Measurements from ENCODE around the gene RND1.
"Not testable (repeated sequence)": the region's sequence is repeated elsewhere in the genome, so short reads cannot be mapped to it uniquely, and the experiment has no call there.

Gene RND1

GRCh38 chr12:48865281-48866051 is at the start of gene RND1:
TSS of gene RND1 (minus strand) at chr12:48865870. CDS start at chr12:48865767, 103 bp downstream.
- peak; percentile 60 to 71 (median 70) for DNase-seq (ENCODE audit: low read depth in 3 of 3, low spot score in 1 of 3)

- no peak for DNase-seq (ENCODE audit: low read depth in 3 of 3, low spot score in 1 of 3)
Observed at GRCh38 chr12:48910196-48910595, 44.5 kb upstream of the RND1 start.

- not testable (repeated sequence) for DNase-seq (ENCODE audit: low read depth in 3 of 3, low spot score in 1 of 3)
Observed at GRCh38 chr12:48909698-48910097, 44.0 kb upstream of the RND1 start.

GRCh38 chr12:48907245-48907644 is 41.6 kb upstream of the RND1 start:
- no peak for DNase-seq (ENCODE audit: low read depth in 3 of 3, low spot score in 1 of 3)

DNA sequence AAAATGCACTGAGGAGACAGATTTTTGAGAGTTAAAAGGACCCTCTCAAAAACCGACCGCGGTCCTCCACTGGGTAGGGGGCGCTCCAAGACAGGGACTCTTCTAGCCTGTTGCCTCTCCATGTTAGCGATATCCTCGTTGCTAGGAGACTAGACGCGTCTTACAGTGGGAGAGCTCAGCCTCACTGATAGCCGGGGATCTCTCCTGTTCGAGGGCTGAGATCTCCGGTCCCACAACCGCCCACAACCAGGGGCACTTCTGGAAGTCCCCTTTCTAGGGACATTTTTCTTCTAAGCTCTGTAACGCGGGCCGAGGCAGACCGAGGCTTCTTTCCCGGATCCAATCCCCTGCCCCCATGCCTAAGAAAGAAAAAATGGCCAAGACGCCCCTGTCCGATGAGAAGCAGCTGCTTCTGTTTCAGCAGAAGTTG is 38.3 kb upstream of the RND1 start:
- peak; percentile 57 to 72 (median 62) for DNase-seq (ENCODE audit: low read depth in 3 of 3, low spot score in 1 of 3)

DNA sequence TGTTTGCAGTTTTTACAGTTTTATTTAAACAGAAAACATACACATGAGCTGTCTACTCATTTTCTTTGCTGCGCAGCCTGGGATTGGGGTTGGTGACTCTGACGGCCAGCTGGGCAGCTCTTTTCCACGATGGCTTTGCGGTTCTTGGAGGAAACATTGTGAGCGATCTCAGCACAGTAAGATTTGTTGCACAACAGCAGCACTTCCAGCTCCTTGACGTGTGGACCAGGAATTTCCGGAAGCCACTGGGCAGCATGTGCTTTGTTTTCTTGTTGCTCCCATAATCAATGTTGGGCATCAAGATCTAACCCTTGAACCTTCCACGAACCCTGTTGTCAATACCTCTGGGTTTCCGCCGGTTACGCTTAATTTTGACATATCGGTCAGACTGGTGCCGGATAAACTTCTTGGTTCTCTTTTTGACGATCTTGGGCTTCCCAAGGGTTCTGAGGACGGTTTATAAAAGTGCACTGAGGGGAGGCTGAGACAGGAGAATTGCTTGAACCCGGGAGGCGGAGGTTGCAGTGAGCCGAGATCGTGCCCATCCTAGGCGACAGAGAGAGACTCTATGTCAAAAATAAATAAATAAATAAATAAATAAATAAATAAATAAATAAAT is 37.8 kb upstream of the RND1 start:
- DNase-seq (ENCODE audit: low read depth in 3 of 3, low spot score in 1 of 3), result no peak

- DNase-seq (ENCODE audit: low read depth in 3 of 3, low spot score in 1 of 3), result no peak
Observed at GRCh38 chr12:48901278-48901677, 35.6 kb upstream of the RND1 start.

DNA sequence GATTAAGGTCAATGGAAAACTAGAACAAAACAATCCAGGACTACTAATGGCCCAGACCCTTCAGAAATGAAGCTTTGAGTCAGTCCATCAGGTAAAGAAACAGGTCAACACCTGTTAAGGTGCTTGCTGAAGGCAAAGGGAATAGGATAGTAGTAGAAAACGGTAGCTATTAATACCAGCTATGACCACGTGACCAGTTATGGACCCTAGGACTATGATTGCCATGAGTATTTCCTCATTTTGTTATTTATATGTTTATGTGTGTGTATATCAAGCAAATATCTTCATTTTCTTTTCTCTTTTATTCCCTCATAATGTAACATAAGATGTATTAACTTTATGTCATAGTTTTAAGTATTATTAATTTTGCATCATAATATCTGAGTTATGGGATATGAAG is 34.0 kb upstream of the RND1 start:
- no peak for DNase-seq (ENCODE audit: low read depth in 3 of 3, low spot score in 1 of 3)

- DNase-seq (ENCODE audit: low read depth in 3 of 3, low spot score in 1 of 3), result no peak
Observed at GRCh38 chr12:48894271-48894670, 28.6 kb upstream of the RND1 start.

- peak; percentile 26 to 71 (median 50) for DNase-seq (ENCODE audit: low read depth in 3 of 3, low spot score in 1 of 3)
Observed at GRCh38 chr12:48890657-48891418, 25.2 kb upstream of the RND1 start.

DNA sequence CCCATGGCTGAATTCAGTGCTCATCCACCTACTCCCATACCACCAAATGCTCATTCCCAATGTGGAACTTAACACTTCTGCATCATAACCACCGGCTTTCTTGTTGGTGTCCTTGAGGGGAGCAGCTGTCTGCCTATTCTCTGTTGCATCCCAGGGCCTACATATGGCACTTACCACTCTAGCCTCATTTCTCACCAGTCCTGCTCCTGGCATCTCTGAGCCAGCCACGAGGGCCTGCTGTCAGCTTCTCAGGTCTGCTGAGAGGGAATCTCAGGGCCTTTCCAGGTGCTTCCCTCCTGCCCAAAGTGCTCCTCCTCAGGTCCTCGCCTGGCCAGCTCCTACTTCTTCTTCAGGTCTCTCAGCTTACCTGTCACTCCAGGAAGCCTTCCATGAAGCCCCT is 24.0 kb upstream of the RND1 start:
- DNase-seq (ENCODE audit: low read depth in 3 of 3, low spot score in 1 of 3), result no peak

GRCh38 chr12:48883305-48884161 is 17.9 kb upstream of the RND1 start:
- no peak for DNase-seq (ENCODE audit: low read depth in 3 of 3, low spot score in 1 of 3)

GRCh38 chr12:48882972-48883304 is 17.3 kb upstream of the RND1 start:
- DNase-seq (ENCODE audit: low read depth in 3 of 3, low spot score in 1 of 3), result no peak

DNA sequence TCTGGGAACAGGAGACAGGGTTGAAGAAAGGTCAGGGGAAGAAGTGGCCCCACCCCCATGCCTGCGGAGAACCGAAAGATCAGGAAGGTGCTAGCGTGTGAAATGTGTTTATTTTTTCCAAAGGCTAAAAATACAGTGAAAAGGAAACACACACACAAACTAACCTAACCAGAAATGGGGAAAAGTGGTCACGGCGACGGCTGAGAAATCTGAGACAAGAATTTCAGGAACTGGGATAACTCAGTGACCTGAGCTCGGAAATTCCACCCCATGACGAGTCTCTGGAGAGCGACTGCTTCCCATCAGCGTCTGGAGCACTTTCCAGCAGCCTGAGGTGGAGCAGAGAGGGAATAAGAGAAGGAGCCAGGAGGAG is 16.6 kb upstream of the RND1 start:
- DNase-seq (ENCODE audit: low read depth in 3 of 3, low spot score in 1 of 3), result no peak

DNA sequence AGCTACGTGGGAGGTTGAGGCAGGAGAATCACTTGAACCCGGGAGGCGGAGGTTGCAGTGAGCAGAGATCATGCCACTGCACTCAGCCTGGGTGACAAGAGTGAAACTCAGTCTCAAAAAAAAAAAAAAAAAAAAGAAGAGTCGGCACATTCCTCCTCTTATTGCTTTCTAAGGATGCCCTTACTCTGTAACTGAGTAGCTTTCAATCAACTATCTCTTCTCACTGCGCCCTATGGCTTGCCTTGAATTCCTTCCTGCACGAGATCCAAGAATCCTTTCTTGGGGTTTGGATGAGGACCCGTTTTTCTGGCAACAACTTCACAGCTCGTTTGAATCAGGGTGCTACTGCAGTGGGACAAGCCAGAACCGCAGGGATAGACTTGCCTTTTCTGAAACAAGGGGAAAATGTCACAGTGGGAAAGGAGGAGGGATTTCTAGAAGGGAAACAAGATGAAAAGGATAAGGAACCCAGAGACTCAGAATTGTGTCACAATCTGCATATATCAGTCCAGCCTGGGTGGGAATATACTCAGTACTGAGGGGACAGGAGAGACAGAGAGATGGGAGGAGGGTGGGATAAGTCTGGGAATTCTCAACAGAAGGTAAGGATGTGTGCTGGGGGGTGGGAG is 16.1 kb upstream of the RND1 start:
- DNase-seq (ENCODE audit: low read depth in 3 of 3, low spot score in 1 of 3), result no peak

GRCh38 chr12:48880647-48881046 is 15.0 kb upstream of the RND1 start:
- DNase-seq (ENCODE audit: low read depth in 3 of 3, low spot score in 1 of 3), result no peak

GRCh38 chr12:48878548-48878947 is 12.9 kb upstream of the RND1 start:
- no peak for DNase-seq (ENCODE audit: low read depth in 3 of 3, low spot score in 1 of 3)

- DNase-seq (ENCODE audit: low read depth in 3 of 3, low spot score in 1 of 3), result no peak
Observed at GRCh38 chr12:48875944-48876515, 10.4 kb upstream of the RND1 start.

DNA sequence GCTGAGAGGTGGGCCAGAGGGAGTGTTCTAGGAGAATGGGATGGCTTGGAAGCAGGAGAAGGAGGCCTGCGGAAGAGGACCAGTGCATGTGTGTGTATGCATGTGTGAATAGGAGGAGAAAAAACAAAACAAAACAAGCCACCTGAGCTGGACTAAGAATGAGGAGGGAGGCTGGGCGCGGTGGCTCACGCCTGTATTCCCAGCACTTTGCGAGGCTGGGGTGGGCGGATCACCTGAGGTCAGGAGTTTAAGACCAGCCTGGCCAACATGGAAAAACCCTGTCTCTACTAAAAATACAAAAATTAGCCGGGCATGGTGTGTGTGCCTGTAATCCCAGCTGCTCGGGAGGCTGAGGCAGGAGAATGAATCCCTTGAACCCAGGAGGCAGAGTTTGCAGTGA is 7.9 kb upstream of the RND1 start:
- DNase-seq (ENCODE audit: low read depth in 3 of 3, low spot score in 1 of 3), result not testable (repeated sequence)

- DNase-seq (ENCODE audit: low read depth in 3 of 3, low spot score in 1 of 3), result no peak
Observed at GRCh38 chr12:48873096-48873495, 7.4 kb upstream of the RND1 start.
